GM21360 (cell line): ENCODE measurements around the gene INHBC.

Source experiments
- ATAC-seq: cut with Tn5 transposase; IDR thresholded peaks from one replicate; pipeline ENCODE4 v1.9.1; 2021; ENCODE audit warnings: mild to moderate bottlenecking, moderate library complexity; ENCODE audit not compliant: unreplicated experiment

The INHBC gene

DNA sequence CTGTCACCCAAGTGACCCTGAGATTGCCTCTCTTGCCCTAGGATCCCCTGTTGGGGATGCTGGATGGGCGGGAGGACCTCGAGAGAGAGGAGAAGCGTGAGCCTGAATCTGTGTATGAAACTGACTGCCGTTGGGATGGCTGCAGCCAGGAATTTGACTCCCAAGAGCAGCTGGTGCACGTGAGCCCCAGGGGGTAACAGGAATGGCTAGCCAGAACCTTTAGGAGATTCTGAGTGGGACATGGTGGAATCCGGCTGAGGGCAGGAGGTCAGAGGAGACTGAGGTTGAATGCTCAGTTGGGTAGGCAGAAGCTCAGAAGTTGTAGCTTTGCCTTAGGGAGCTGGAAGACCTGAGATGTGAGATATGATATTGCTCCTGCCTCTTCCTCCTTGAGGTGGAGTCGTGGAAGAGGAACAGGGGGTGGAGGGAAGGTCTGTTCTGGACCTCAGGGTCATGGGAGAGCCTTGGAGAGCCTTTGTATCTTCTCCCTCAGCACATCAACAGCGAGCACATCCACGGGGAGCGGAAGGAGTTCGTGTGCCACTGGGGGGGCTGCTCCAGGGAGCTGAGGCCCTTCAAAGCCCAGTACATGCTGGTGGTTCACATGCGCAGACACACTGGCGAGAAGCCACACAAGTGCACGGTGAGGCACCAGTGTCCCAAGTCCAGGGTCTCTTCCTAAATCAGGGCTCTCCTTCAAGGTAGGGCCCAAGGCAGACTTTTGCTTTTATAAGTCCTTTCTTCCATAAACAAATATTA is 31.3 kb downstream of the INHBC start:
- no peak for ATAC-seq

DNA sequence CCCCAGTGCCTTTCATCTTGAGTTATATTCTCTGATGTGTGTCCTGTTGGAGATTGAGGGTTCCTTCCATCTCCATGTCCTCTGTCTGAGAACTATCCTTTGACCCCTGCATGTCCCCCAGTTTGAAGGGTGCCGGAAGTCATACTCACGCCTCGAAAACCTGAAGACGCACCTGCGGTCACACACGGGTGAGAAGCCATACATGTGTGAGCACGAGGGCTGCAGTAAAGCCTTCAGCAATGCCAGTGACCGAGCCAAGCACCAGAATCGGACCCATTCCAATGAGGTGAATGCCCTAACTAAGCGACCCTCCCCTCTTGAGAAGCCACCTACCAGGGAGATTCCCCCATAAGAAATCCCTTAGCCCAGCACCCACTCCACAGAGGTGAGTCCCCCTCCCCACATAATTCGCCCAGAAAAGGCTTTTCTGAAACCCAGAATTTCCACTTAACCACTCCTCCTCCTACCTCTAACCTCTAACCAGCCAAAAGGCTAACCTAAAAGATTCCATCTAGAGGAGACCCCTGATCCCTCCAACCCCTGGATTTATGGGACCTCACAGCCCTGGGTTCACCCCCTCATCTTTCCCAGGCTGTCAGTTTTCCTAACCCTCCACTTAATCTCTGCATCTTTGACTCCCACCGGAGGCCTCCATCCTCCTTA is 32.8 kb downstream of the INHBC start:
- no peak for ATAC-seq

DNA sequence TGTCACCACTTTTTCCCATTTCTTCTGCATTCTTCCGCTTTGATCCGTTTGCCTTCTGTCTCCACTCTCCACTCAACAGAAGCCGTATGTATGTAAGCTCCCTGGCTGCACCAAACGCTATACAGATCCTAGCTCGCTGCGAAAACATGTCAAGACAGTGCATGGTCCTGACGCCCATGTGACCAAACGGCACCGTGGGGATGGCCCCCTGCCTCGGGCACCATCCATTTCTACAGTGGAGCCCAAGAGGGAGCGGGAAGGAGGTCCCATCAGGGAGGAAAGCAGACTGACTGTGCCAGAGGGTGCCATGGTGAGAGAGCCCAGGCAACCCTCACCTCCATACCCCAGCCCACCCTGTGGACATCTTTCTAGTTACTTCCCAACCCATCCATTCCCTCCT is 33.3 kb downstream of the INHBC start:
- ATAC-seq, result no peak

DNA sequence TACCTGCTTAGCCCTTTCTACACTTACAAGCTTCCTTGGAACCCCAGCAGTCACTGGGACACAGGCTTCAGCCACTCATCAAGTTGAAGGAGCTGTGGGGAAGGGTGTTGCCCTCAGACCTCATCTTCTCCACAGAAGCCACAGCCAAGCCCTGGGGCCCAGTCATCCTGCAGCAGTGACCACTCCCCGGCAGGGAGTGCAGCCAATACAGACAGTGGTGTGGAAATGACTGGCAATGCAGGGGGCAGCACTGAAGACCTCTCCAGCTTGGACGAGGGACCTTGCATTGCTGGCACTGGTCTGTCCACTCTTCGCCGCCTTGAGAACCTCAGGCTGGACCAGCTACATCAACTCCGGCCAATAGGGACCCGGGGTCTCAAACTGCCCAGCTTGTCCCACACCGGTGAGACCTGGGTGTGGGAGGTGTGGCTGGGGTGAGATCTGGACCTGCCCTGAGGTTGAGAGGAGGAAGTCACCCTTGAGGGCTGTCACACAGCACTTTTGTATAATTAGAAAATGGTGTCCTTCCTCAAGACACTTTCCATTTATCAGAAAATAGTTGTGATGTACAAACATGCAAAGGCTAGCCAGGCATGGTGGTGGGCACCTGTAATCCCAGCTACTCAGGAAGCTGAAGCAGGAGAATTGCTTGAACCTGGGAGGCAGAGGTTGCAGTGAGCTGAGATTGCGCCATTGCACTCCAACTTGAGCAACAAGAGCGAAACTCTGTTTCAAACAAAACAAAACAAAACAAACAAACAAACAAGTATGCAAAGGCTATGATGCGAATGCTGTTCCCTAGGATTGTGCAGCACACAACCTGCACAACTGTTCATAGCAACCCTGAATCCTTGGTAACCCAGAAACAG is 34.9 kb downstream of the INHBC start:
- no peak for ATAC-seq

DNA sequence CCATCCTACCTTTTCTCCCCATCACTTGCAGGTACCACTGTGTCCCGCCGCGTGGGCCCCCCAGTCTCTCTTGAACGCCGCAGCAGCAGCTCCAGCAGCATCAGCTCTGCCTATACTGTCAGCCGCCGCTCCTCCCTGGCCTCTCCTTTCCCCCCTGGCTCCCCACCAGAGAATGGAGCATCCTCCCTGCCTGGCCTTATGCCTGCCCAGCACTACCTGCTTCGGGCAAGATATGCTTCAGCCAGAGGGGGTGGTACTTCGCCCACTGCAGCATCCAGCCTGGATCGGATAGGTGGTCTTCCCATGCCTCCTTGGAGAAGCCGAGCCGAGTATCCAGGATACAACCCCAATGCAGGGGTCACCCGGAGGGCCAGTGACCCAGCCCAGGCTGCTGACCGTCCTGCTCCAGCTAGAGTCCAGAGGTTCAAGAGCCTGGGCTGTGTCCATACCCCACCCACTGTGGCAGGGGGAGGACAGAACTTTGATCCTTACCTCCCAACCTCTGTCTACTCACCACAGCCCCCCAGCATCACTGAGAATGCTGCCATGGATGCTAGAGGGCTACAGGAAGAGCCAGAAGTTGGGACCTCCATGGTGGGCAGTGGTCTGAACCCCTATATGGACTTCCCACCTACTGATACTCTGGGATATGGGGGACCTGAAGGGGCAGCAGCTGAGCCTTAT is 35.8 kb downstream of the INHBC start:
- ATAC-seq, result no peak

DNA sequence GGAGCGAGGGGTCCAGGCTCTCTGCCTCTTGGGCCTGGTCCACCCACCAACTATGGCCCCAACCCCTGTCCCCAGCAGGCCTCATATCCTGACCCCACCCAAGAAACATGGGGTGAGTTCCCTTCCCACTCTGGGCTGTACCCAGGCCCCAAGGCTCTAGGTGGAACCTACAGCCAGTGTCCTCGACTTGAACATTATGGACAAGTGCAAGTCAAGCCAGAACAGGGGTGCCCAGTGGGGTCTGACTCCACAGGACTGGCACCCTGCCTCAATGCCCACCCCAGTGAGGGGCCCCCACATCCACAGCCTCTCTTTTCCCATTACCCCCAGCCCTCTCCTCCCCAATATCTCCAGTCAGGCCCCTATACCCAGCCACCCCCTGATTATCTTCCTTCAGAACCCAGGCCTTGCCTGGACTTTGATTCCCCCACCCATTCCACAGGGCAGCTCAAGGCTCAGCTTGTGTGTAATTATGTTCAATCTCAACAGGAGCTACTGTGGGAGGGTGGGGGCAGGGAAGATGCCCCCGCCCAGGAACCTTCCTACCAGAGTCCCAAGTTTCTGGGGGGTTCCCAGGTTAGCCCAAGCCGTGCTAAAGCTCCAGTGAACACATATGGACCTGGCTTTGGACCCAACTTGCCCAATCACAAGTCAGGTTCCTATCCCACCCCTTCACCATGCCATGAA is 36.5 kb downstream of the INHBC start:
- ATAC-seq, result no peak

DNA sequence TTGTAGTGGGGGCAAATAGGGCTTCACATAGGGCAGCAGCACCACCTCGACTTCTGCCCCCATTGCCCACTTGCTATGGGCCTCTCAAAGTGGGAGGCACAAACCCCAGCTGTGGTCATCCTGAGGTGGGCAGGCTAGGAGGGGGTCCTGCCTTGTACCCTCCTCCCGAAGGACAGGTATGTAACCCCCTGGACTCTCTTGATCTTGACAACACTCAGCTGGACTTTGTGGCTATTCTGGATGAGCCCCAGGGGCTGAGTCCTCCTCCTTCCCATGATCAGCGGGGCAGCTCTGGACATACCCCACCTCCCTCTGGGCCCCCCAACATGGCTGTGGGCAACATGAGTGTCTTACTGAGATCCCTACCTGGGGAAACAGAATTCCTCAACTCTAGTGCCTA is 37.1 kb downstream of the INHBC start:
- ATAC-seq, result no peak

DNA sequence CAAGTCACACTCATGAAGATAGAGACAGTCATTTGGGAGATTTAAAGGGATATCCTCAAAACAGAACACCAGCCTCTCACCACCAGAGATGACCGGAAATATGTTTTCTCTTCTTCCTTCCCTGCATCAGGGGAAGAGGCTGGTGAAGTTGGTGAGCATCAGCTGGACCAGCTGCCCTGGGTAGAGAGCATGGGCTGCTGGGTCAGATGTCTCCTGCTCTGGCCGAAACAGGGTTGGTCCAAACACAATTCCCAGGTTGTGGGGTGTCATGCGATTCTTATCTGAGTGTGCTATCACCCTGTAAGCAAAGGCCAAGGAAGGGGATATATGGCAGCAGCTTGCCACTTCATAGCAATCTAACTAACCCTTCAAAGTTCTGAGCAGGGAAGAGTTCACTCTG is 37.8 kb downstream of the INHBC start:
- no peak for ATAC-seq

DNA sequence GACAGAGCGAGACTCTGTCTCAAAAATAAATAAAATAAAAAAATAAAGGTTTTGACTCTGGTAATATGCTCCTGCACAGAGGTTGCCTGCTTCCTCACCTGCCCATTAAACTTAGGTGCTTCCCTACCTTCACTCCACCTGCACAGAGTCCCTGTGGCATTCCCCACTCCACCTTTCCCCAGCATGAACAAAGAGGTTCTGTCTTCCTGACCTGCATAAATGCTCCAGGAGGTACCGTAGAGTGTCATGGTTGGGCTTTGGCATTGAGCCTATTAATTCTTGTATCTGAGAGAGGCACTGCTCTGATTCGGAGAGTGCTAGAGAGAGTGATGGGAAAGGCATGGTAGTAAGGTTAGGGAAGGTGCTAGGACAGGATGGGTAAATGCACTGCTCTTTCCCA is 38.8 kb downstream of the INHBC start:
- ATAC-seq, result no peak

DNA sequence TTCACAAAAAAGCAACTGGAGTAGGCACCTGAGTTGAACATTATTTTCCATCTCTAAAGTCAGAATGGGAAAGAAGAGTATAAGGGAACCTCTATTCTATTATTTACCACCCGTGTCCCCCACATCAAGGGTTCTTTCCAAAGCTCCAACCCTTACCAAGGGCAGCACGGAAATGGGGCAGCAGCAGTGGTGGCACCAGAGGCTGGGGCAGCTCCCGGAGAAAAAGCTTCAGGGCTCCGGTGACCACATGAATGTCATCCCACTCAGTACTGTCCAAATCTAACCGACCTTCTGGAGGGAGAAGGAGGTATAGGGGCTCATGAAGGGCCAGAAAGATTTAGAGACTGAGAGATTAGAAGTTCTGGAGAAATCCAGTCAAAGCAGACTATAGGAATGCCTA is 39.3 kb downstream of the INHBC start:
- ATAC-seq, result no peak

DNA sequence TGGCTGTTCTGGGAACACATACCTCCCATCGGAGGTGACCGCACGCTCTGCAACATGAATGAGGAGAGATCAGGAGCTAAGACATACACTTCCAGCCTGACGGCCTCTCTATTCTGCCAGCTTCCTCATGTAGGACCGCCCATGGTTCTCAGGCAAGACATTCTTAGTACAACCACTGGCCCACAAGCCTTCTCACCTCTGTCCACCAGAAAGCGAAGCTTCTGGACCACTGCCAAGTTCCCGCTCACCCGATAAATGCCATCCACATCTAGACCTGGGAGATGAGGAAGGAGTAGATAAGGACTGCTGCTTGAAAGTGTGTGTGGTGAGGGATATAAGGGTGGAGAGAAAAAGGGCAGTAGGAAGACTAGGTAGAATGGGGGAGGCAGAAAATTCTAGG is 39.8 kb downstream of the INHBC start:
- no peak for ATAC-seq

DNA sequence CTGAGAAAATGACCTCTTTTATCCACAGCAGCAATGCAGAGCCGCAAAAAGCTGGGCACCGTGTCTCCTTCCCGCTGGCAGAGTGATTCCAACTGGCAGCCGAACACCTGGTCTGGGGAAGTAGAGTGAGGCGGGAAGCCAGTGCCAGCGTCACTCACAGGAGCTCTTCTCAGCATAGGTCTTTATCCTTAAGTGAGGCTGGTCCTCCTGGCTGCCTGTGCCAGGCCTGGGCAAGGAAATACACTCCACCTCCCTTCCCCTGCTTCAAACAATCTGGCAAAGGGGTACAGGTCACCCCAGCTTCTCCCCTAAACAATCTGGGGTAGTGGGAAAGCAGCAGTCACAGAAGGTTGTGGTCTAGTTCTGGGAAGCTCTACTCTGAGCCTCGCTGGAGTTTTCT is 40.3 kb downstream of the INHBC start:
- no peak for ATAC-seq

DNA sequence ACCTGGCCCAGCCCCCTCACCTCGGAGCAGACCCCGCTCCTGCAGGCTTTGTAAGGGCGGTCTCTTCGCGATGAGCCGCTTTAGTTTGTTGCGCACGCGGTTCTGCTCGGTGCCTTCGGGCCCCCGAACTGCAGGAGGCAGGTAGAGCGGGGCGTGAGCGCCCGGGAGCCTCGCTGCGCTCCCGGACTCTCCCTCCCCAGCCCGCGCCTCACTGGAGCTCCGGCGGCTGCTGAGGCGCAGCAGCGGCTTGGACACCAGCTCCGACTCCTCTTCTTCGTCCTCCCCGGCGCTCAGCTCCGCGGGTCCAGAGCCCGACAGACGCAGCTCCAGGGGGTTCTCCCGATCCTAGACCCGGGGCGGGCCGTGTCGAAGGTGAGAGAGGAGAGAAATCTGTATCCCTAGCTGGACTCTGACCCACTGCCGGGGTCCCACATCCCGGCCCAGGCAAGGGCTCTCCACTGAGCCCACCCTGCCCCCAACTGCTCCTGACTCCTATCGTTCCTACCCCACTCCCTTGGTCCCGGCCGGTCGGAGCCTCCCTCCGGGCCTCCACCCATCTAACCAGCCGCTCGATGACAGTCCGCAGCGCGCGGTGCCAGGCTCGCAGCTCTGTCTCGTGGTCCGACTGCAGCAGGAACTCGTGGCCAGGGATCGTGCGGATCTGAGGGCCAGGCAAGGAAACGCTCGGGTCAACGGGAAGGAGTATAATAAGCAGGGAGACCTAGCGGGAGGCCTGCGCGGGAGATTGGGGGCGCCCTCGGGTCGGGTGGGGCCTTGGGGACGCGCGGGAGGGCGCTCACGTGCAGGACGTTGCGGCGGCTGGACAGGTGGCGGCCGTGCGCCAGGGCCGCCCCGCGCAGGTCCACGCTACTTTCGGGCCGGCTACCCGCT is 40.9 kb downstream of the INHBC start:
- ATAC-seq, result peak; percentile 6

DNA sequence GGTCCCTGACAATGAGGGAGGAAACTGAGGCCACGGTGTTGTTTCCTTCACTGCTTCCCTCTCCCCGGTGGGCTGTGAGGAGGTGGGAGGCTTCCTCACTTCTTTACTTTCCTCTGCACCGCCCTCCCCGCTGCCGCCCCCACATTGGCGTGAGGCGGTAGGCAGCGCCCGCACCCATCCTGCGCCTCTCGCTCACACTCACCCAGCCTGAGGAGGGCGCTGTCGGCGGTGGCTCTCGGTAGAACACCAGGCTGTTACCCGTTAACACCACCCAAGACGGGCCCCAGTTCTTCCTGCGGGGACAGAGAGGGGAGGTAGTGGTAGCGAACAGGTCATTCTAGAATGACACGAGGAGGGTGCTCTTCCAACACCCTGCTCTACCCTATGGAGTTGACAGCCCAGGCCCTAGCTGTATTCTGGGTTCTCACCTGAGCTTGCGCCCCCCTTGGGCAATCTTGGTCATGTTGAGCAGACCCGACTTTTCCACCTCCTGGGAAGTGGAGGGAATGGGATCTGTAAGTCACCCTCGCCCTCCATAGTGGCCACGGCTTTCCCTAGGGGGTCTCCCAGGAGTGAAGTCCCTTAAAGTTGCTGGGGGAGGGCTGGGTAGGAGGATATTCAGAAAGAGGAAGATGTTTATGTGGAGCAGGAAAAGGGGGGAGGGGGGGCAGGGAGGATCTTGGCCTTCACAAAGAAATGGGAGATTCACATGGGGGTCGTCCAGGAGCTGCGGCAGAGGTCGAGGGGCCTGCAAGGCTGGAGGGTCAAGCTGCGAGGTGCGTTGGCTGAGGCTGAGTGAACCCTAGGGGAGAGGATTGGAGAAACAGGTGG is 41.8 kb downstream of the INHBC start:
- ATAC-seq, result peak; percentile 58

DNA sequence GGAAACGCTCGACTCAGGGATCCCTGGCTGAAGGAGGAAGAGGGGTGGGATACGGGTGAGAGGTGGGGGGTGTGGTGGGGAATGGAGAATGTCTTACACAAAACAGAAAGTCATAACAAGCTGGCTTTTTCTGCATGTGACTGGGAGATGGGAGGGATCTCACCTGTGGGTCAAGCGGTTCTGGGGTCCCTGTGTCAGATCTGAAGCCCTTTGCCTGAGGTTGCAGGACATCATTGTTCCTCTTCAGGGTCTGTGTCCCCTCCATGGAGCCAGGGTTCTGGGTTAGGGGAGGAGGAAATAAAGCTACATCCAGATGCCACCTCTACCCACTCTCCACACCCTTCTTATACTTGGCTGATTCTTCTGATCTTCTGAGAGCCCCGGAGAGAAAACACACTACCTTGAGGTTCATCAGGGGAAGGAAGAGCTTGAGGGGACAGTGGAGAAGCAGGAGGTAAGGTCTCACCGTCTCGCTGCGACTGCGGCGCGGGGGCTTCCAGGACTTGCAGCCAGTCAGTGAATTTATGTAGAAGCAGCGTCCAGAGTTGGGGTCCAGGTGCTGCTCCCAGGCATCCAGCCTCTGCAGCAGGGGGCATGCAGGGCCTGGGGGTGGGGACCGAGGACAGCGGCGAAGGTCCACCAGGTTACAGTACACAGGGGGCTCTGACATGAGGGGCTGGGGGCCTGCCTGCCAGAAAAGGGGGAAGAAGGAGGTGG is 42.6 kb downstream of the INHBC start:
- ATAC-seq, result no peak

DNA sequence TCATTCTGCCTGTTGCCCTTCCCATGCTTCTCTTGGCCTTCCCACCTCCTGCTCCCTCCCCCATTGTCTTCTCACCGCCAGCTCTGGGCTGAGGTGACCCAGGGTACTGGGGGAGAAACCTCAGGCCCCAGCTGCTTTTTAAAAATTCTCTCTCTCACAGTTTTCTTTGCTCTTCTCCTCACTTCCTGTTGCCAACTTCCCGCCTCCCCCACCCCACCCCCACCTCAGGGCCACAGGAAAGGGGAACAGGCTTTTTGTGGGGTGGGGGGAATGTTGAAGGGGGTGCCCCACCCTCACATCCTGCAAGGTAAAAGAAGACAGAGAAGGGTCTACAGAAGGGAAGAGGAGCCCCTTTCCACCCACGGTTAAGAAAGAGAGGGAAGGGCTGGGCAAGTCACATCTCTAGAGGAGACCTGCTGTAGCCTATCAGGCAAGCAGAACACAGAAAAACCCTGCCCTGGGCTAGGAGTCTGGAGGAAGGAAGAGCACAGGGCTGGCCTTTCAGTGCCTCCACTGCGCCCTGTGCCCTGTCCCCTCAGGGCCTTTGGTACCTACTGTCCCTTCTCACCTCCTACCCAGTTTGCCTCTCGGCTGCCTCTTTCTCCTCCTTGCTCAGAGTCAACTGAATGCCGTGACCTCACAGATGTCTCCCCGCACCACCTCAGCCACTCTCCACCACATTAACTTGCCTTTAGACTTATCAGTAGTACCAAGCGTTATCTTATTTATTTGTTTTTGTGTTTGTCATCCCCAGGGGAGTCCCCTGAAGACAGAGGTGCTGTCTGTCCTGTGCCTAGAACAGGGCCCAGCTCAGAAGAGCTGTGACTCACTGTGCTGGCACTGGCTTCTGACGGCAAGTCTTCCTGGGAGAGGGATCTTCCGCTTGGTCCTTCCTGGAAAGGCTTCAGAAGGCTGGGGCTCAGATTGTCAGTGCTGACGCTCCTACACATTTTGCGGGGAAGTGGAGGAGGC is 43.4 kb downstream of the INHBC start:
- no peak for ATAC-seq

DNA sequence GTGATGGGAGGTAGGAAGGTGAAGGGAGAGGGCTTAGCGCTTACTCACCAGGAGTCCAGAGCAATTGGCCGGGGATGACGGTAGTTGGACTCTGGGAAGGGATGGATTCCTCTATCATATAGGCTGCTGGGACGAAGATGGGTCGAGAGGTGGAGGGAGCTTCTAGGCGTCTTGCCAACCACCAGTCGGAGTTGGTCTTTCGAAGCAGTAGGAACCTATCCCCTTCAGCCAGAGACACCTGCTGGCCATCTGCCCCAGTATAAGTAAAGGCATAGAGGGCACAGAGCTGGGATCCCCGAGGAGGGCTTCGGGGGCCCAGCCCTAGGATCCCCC is 44.4 kb downstream of the INHBC start:
- ATAC-seq, result no peak
